Activated T-cell treated with anti-CD3 and anti-CD28 coated beads, Interleukin-2, amount 50 U/mL, for 48 hours (primary cell): ENCODE results near the gene PLA2G6.

Experiments used
- DNase-seq, 2 experiments: peaks; one replicate each; pipeline ENCODE4 v3.0.0-alpha.2; 2020

The PLA2G6 gene

DNA sequence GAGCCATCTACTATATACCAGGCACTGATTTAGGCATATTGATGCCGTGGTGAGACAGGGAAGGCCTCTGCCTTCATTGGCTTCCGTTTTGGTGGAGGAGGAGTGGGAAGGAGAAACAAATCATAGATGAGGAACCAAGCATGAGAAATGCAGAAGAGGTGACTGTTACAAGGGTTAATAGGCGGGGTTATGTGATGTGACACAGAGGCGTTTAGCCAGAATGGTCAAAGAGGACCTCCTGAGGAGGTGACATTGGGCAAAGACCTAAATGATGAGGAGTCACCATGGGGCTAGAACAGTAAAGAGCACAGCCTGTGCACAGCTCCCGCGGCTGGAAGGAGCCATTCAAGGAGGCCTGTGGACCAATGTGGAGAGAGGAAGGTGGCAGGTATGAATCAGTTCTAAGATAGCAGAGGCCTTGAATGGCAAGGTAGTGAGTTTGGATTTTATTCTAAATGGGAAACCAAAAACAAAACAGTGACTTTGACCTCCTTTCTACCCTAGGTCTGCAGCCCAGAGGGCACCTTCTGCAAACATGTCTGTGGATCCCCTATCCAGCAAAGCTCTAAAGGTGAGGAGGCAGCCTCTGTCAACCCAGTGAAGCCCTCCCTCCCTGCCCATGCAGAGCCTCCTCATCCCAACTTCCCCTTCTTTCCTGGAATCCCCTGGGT, 31.8 kb upstream of the PLA2G6 start:
- DNase-seq = no peak

DNA sequence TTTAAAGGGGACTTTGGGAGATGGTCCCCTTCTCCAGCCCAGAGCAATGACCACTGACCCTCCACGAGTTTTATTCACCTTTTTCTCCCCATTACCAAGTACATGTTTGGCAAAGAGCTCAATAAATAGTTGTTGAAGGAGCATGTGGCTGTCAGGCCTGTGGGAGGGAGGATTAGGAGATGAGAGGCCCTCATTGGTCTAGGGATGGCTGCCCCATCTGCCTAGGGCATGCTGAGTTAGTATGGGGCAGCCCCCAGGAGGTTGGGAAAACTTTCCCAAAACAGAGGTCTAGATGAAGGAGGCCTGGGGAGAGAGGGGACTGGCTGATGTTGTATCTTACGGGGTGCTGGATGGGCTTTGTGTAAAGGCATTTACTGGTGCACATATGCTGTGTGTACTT, 30.8 kb upstream of the PLA2G6 start:
- no peak for DNase-seq

DNA sequence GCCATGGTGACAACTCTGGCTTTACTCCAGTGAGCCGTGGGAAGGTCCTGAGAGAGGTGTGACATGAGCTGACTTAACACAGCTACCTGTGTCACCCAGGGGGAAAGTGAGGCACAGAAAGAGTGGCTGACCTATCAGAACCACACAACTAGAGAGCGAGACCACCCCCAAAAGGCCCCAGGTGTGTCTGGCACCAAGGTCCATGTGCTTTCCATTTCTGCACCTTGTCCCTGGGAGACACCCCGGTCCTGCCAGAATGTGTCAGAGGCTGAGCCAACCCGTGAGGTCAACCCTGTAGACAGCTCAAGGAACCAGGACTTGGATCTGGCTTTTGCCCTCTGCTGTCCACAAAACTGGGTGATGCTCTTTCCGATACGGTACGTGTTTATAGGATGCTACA, 29.9 kb upstream of the PLA2G6 start:
- DNase-seq = no peak

DNA sequence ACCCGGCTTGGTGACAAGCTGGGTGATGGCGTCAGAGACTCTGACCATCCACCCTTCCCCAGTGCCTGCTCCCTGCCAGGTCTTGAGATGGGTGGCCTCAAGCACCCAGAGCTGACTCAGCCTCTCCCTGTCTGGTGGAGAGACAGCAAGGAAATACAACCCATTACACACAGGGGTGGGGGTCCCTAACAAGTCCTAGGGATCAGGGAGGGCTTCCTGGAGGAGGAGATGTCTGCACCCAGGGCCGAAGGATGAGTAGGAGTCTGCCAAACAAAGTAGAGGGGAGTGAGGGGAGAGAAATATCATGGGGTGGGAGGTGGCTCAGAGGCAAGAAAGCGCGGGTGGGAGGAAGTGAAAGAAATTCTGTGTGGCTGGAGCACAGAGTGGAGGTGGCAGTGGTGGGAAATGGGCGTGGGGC, 26.9 kb upstream of the PLA2G6 start:
- no peak for DNase-seq

DNA sequence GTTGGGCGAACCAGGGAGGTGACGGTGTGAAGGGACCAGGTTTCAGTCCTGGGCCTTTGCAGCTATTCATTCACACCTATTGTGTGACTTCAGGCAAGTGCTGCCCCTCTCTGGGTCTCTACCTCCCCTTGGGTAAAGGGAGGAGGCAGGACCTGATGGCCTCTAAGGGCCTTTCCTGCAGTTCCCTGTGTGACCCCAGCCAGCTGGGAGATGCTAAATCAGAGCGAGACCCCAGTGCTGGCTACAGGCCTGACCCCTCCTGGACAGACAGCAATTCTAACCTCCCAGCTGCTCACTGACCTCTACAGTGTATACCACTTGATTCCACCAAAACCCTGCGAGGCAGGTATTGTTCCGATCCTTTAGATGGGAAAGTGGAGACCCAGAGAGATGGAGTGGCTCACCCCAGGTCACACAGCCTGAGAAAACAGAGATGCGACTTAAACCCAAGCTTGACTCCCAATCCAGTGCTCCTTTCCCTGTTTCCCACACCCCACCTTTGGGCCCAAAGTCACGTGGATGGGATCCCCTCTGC, 26.3 kb upstream of the PLA2G6 start:
- DNase-seq = no peak

DNA sequence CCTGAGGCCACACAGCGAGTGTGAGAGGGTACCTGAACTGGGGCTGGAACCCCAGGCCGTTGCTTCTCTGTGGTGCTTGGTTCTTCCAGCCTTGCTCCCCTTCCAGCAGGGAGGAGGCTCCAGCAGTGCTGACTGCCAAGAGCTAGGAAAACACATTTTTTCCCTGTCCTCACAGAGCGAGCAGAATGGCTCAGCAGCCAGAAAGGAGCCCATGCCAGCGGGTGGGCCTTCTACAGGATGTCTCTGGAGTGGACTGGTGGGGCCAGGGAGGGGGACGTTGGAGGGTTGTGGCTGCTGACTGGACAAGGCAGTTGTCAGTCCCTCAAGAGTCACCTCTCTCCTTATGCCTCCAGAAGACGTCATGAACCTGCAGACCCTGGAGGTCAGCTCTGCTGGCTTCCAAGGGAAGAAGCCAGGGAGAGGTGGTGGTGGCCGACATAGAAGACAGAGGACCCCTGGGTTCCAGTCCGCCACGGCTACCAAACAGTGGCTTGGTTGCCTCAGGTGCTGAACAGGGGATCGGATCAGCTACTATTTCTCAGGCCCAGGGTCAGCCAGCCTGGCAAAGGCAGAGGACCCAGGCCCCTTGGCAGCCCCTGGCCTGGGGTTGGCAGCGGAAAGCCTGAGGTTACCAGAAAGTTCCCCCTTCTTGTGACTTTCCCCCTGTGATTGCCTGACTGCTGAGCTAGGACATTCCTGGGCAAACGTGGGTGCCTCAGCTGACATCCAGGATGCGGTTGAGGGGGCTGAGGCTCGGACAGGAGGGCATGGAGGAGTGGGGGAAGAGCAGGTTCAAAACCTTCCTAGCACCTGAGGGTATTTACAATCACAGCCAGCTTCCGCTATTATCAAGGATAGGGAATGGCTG, 23.9 kb upstream of the PLA2G6 start:
- no peak for DNase-seq

DNA sequence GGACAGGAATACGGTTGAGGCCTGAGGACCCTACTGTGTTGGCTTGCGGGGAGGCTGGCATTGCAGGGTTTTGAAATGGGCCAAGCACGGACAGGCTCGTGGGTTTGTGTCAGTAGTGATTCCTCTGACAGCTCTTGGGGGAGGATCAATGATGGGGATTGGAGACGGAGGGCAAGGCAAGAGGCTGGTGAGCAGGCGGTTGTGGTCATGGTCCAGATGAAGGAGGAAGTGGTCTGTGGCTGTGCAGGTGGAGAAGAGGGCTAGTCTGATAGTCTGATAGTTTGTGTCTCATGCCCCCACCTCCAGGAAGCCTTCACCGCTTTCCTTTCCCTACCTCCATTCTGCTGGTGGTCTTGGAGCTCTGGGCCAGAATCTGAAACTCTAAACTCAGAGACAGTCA, 23.2 kb upstream of the PLA2G6 start:
- DNase-seq = no peak

DNA sequence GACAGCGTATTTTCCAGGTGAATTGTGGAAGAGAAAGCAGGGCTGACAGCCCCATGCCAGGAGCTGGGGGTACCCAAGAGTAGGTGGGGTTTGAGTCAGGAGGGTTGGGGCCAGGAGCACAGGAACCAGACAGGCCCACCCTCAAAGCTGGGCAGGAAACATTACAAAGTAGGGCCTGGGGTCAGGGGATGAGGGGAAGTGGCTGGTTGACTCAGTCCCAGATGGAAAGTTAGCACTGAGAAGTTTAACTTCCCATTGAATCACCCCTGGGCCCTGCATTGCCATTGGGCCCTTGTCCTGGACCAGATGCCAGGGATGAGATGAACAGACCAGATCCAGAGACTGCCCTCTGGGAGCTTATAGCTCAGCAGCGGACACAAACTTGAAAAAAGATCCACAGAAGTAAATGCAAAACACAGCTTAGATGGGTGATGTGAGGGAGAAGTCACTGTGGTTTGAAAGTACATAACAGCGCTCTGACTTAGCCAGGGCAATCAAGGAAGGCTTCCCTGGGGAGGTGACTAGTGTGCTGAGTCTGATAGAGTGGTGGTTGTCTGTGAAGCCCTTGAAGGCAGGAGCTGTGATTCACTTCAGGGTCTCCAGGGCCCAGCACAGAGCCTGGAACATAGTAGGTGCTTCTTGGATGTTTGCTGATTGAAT, 22.4 kb upstream of the PLA2G6 start:
- DNase-seq = peak in 1 of 2 experiments; percentile 27

DNA sequence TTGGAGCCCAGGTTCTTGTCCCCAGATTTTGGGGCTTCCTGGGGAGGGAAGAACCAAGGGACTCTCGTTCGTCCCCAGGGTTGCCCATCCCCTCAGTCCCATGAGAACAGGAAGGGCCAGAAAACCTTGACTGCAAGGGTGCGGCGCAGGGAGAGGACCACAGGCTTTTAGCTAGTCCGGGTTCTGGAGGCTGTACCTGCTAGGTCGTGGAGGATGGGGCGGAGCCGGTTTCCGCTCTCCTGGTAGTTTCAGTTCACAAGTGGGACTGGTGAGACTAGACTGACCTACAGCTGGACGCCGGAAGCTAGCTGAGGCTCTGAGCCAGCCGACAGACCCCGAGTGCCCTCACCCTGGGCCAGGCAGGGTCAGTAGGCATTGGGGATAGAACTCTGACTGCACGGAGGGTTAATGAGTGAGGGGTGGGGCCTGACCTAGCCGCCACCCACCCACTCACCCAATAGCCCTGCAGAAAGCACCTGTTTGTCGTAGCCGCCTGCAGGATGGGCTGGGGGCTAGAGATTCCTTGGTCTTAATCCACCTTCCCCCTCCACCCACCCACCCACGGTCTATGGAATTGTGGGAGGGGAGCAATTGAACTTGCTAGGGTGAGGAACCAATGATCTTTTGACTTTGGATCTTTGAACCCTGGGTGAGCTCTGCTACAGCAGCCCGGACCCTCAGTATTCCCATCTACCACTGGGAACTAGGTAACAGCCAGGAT, 21.6 kb upstream of the PLA2G6 start:
- peak; percentile 60 to 65 for DNase-seq

DNA sequence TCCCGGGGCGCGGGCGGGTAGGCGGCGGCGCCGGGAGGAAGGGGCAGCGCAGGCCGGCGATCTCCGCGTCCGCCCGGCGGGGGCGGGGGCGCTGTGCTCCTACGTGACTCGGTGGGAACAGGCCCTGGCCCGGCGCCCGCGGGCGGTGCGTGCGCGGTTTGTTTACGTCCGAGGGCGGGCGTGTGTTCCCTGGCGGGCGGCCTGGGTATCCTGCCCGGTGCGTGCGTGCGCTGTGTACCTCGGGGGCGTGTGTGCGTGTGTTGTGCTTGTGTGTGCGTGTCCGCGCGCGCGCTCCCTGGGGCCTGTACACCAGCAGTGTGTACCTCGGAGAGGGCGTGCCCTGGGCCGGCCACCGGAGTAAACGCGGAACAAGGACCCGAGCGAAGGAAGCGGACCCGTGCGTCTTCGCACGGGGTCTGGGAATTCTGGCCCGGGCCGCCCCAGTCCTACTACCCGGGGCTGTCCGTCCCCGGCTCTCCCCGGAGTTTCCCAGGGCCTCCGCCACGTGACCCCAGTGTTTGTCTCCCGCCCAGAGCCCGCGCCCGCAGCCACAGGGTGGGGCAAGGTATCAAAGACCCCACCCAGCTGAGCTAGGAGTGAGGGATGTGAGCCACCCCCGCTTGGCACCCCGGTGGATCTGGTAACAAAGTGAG, 20.9 kb upstream of the PLA2G6 start:
- DNase-seq = peak; percentile 68 to 77

DNA sequence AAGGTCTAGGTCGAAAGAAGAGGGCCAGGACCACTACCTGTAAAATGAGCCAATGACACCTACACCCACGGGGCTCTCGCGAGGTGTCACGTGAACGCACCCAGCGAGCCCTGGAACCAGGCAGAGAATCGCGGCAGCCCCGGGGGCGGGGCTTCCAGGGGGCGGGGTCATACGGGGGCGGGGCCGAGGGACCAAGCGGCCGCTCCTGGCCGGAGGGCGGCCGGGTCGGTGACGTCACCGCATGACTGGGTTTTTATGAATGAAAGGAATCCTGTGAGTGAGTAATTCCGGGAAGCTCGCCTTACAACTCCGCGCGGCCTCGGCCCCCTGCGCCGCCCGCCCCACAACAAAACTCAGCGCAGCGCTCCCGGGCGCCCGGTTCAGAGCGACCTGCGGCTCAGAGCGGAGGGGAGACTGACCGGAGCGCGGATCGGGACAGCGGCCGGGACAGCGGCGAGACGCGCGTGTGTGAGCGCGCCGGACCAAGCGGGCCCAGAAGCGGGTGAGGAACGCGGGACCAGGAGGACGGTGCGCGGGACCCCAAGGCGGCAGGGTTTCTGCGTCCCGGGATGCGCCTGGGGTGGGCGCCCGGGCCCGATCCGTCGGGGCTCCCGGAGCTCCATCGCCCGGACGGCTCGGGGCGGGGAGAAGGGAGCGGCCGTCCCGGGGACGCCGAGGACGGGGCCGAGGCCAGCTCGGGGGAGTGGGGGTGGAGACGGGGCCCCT, 20.2 kb upstream of the PLA2G6 start, which contains the start of gene MAFF:
TSS of gene MAFF (plus strand) at position 284 of the 726 bp plus-strand sequence. CDS start 11,860 bp downstream, outside the sequence.
- peak; percentile 96 to 97 for DNase-seq

DNA sequence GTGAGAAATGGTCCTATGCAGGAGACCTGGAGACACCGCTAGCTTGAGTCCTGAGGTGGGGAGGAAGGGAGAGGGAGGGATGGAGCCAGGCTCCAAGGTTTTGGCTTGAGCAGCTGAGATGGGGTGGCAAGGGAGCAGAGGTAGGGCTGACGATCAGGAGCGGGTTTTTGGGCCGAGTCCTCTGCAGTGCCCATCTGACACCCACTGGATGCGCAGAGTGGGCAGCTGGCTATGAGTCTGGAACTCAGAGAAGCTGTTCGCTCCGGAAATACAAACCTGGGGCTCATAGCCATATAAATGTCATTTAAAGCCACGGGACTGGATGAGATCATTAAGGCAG, 19.7 kb upstream of the PLA2G6 start:
- DNase-seq = no peak

DNA sequence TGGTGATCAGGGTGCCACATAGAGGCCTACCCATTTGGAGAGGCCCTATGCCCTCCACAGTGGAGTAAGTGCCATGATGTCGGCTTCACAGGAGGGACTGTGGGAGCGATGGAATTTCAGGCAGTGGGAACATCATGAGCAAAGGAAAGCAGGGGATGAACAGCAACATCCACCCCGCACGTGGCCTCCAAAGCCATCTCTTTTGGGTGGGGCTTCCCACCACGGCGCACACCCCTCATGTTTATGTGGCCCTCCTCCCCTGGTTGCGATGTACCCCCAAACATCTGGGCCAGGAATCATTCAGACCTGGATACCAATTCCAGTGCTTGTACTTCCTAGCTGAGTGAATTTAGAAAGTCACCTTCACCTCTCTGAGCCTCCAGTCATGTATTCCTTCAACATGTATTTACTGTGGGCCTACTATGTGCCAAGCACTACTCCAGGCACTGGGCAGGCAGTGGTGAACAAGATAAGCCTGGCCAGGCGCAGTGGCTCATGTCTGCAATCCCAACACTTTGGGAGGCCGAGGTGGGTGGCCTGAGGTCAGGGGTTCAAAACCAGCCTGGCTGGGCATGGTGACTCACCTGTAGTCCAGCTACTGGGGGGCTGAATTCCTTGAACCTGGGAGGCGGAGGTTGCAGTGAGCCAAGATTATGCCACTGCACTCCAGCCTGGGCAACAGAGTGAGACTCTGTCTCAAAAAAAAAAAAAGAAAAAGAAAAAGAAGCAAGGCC, 18.4 kb upstream of the PLA2G6 start:
- no peak for DNase-seq

DNA sequence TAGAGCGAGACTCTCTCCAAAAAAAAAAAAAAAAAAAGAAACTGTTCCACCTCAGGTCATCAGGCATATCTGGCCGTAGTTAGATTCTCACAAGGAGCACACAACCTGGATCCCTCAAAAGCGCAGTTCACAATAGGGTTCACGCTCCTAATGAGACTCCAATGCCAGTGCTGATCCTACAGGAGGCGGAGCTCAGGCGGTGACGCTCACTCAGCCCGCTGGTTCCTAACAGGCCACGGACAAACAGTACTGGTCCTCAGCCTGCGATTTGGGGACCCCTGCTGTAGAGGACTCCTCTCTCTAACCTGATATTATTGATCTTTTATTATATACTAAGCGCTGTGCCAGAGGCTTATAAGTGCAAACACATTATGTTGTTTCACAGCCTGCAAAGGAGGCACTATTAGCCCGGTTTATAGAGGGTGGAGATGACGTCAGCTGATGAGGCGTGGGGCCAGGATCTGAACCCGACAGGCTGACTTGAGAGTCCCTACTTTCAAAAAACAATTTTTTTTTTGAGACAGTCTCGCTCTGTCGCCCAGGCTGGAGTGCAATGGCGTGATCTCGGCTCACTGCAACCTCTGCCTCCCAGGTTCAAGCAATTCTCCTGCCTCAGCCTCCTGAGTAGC, 15.3 kb upstream of the PLA2G6 start:
- no peak for DNase-seq

DNA sequence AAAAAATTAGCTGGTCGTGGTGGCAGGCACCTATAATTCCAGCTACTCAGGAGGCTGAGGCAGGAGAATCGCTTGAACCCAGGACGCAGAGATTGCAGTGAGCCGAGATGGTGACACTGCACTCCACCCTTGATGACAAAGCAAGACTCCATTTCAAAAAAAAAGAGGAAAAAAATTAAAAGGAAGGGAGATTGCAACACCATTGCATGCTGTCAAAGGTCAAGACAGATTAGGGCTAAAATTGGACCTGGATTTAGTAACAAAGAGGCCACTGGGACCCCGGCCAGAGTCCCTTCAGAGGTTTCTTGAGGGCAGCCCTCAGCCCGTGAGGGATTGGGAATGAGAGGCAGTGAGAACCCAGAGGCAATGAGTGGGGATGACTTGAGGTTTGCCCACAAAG, 11.9 kb upstream of the PLA2G6 start:
- DNase-seq = no peak

DNA sequence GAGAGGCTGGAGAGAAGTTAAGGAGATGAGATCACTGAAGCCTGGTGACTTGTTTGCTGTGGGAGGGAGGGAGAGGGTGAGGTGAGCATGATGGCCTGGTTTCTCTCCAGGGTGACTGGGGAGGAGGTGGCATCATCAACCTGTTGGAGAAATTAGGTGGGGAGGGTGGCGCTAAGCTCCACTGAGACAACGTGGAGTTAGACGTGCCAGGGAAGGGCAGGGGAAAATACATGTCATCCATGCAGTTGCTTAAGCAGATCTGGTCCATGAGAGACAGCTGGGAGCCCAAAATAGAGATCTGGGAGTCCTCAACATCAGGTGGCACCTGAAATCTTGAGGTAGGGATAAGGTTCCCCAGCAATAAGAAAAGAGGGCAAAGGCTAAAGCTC, 10.8 kb upstream of the PLA2G6 start:
- DNase-seq = no peak

DNA sequence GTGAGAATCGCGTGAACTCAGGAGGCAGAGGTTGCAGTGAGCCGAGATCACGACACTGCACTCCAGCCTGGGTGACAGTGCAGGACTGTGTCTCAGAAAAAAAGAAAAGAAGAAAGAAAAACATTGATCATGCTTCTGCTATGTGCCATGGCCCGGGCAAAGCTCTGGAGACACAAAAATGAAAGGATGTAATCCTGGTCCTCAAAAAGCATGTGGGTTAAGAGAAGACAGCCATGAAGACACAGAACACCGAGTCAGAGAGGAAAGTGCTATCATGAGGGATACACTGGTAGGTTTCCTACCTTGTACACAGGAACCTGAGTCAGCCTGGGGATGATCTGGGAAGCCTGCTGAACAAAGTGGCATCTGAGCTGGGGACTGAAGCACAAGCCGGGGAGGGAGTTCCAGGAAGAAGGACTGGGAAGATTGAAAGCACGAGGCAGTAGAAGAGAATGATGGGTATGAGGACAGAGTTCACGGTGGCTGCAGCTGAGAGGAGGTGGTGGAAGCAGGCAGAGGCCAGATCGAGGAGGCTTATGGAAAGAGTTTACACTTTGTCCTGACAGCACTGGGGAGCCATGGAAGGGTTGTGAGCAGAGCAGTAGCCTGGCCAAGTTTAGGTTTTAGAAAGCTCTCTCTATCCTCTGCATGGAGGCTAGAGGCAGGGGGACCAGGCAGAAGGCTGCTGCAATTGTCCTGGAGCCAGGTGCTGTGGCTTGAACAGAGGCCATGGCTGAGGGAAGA, 10.3 kb upstream of the PLA2G6 start:
- DNase-seq = no peak

DNA sequence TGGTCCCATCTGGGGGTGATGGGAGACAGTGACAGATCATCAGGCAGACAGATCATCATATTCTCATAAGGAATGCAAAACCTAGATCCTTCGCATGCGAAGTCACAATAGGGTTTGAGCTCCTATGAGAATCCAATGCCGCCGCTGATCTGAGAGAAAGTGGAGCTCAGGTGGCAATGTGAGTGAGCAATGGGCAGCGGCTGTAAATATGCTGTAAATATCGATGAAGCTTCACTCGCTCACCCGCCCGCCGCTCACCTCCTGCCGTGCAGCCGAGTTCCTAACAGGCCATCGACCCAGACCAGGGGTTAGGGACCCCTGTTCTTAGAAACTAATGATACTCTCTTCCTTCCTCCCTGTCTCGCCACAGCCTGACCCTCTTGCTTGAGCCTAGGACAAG, 9.4 kb upstream of the PLA2G6 start:
- DNase-seq = no peak

DNA sequence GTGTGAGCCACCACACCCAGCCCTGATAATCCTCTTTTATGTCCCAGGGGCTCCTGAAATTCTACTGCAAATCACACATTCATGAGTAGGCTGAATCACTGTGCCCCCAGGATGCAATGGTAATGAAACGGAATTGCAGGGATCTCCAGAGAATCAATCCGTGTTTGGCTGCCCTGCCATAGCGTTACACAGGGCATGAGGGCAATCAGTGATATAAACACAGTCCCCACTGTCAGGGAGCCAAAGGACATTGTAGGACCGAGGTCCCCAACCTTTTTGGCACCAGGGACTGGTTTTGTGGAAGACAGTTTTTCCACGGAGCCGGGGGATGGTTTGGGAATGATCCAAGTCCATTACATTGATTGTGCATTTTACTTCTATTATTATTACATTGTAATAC, 9.0 kb upstream of the PLA2G6 start:
- no peak for DNase-seq

DNA sequence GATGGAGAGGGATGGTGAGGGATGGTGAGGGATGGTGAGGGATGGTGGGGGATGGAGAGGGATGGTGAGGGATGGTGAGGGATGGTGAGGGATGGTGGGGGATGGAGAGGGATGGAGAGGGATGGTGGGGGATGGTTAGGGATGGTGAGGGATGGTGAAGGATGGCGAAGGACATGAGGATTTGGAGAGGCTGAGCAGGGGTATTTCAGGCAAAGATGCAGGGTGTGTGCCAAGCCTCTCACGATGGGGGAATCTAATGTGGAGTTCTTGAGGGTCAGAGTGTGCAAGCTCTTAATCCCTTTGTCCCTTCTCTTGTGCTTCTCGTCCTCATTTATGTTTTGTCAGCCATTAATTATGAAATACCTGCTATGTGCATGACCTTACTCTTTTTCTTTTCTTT, 7.5 kb upstream of the PLA2G6 start:
- no peak for DNase-seq
